HUES48 (cell line): ENCODE results near the gene OR13G1.
"Not testable (repeated sequence)": the region's sequence is repeated elsewhere in the genome, so short reads cannot be mapped to it uniquely, and the experiment has no call there.

Source experiments
- H3K27ac ChIP-seq: one replicate; pipeline ENCODE4 v1.7.0; 2013; ENCODE audit warnings: low read depth, low read length, inconsistent platforms
- H3K27me3 ChIP-seq: 2 replicates; pipeline ENCODE4 v1.6.1; 2013; ENCODE audit warnings: mild to moderate bottlenecking, low read length; ENCODE audit not compliant: control insufficient read depth, insufficient read depth
- H3K36me3 ChIP-seq: 2 replicates; pipeline ENCODE4 v1.6.1; 2013; ENCODE audit warnings: low read length; ENCODE audit not compliant: control insufficient read depth, insufficient read depth
- H3K4me1 ChIP-seq: 2 replicates; pipeline ENCODE4 v1.6.1; 2013; ENCODE audit warnings: mild to moderate bottlenecking, low read length; ENCODE audit not compliant: control insufficient read depth, insufficient read depth
- H3K4me3 ChIP-seq: 2 replicates; pipeline ENCODE4 v1.5.1; 2013; ENCODE audit warnings: mild to moderate bottlenecking, low read depth, low read length
- H3K9ac ChIP-seq: 2 replicates; pipeline ENCODE4 v1.6.1; 2013; ENCODE audit warnings: mild to moderate bottlenecking, low read depth, low read length, moderate library complexity
- H3K9me3 ChIP-seq: 2 replicates; pipeline ENCODE4 v1.6.1; 2013; ENCODE audit warnings: low read length; ENCODE audit not compliant: control insufficient read depth, insufficient read depth

OR13G1 gene

GRCh38 chr1:247679639-247680038, at the start of gene OR13G1:
OR13G1 (minus strand) TSS chr1:247679739; CDS start chr1:247673041, 6,698 bp downstream.
- Histone ChIP-seq H3K36me3 (no peaks in the 10 kb centered on the region), H3K4me1 (no peaks in the 10 kb centered on the region), H3K9me3 (no peaks in the 10 kb centered on the region), H3K4me3 (no peak within 1 kb of the TSS), H3K27ac (no peak within 1 kb of the TSS), H3K27me3 (no peaks in the 10 kb centered on the region), H3K9ac (no peak within 1 kb of the TSS)

- no peak overlapping the region for H3K4me3 ChIP-seq
- H3K9ac ChIP-seq = no peak overlapping the region
- H3K9me3 ChIP-seq = peaks cover 45% of the 10 kb centered on the region
- no peak overlapping the region for H3K27ac ChIP-seq
- H3K27me3 ChIP-seq = no peaks in the 10 kb centered on the region
- H3K36me3 ChIP-seq = no peaks in the 10 kb centered on the region
- H3K4me1 ChIP-seq = no peaks in the 10 kb centered on the region
Observed at GRCh38 chr1:247721222-247721621, 41.7 kb upstream of the OR13G1 start.

- Histone ChIP-seq H3K9me3 (peaks cover 60% of the 10 kb centered on the region), H3K27me3 (no peaks in the 10 kb centered on the region), H3K9ac (no peak within 1 kb of the TSS), H3K4me1 (no peaks in the 10 kb centered on the region), H3K36me3 (no peaks in the 10 kb centered on the region), H3K4me3 (no peak within 1 kb of the TSS), H3K27ac (no peak within 1 kb of the TSS)
Observed at GRCh38 chr1:247716546-247716945, 37.0 kb upstream of the OR13G1 start, which contains the start of gene OR6F1. OR6F1 (minus strand) TSS chr1:247716646; CDS start chr1:247712755, 3,891 bp downstream.

GRCh38 chr1:247713753-247714152, 34.2 kb upstream of the OR13G1 start:
- Histone ChIP-seq H3K27ac (no peak overlapping the region), H3K9me3 (peaks cover 59% of the 10 kb centered on the region), H3K4me3 (no peak overlapping the region), H3K27me3 (no peaks in the 10 kb centered on the region), H3K9ac (no peak overlapping the region), H3K36me3 (no peaks in the 10 kb centered on the region), H3K4me1 (no peaks in the 10 kb centered on the region)

GRCh38 chr1:247710681-247711080, 31.1 kb upstream of the OR13G1 start:
- H3K4me1 ChIP-seq = not testable (repeated sequence)
- peaks cover 62% of the 10 kb centered on the region for H3K9me3 ChIP-seq

GRCh38 chr1:247701338-247701737, 21.8 kb upstream of the OR13G1 start:
- Histone ChIP-seq H3K9ac (no peak overlapping the region), H3K27ac (no peak overlapping the region), H3K27me3 (no peaks in the 10 kb centered on the region), H3K36me3 (no peaks in the 10 kb centered on the region), H3K4me3 (no peak overlapping the region), H3K9me3 (peaks cover 76% of the 10 kb centered on the region), H3K4me1 (no peaks in the 10 kb centered on the region)

More at GRCh38 chr1:247710681-247711080, 31.1 kb upstream of the OR13G1 start:
- H3K36me3 ChIP-seq, H3K9ac ChIP-seq, H3K4me3 ChIP-seq, H3K27me3 ChIP-seq, H3K27ac ChIP-seq: not testable (repeated sequence)

GRCh38 chr1:247681288-247681897, 1.9 kb upstream of the OR13G1 start:
- Histone ChIP-seq H3K4me3 (no peak overlapping the region), H3K9me3 (peaks cover under 1% of the 10 kb centered on the region), H3K9ac (no peak overlapping the region), H3K27me3 (no peaks in the 10 kb centered on the region), H3K36me3 (no peaks in the 10 kb centered on the region), H3K27ac (no peak overlapping the region), H3K4me1 (no peaks in the 10 kb centered on the region)

GRCh38 chr1:247680171-247680570, 632 bp upstream of the OR13G1 start:
- Histone ChIP-seq H3K4me1 (no peaks in the 10 kb centered on the region), H3K9ac (no peak overlapping the region), H3K4me3 (no peak overlapping the region), H3K27me3 (no peaks in the 10 kb centered on the region), H3K36me3 (no peaks in the 10 kb centered on the region), H3K9me3 (no peaks in the 10 kb centered on the region), H3K27ac (no peak overlapping the region)

- Histone ChIP-seq H3K27me3 (no peaks in the 10 kb centered on the region), H3K4me1 (no peaks in the 10 kb centered on the region), H3K9ac (no peak overlapping the region), H3K4me3 (no peak overlapping the region), H3K27ac (no peak overlapping the region), H3K36me3 (no peaks in the 10 kb centered on the region), H3K9me3 (peaks cover 4% of the 10 kb centered on the region)
Observed at GRCh38 chr1:247669225-247669624, 10.3 kb downstream of the OR13G1 start.

GRCh38 chr1:247656221-247656875, 23.2 kb downstream of the OR13G1 start:
- no peak overlapping the region for H3K27ac ChIP-seq
- no peak overlapping the region for H3K9ac ChIP-seq
- no peak overlapping the region for H3K4me3 ChIP-seq
- H3K36me3 ChIP-seq = no peaks in the 10 kb centered on the region
- H3K27me3 ChIP-seq = no peaks in the 10 kb centered on the region
- H3K4me1 ChIP-seq = no peaks in the 10 kb centered on the region
- no peaks in the 10 kb centered on the region for H3K9me3 ChIP-seq

- Histone ChIP-seq H3K4me1 (peaks cover 10% of the 10 kb centered on the region), H3K27ac (no peak overlapping the region), H3K4me3 (no peak overlapping the region), H3K9me3 (no peaks in the 10 kb centered on the region), H3K27me3 (peaks cover 10% of the 10 kb centered on the region), H3K9ac (no peak overlapping the region), H3K36me3 (no peaks in the 10 kb centered on the region)
Observed at GRCh38 chr1:247653040-247653439, 26.5 kb downstream of the OR13G1 start.
